Keratinocyte (primary cell): Measurements from ENCODE around the gene PCIF1.

ENCODE experiments used
- EZH2 ChIP-seq: IDR thresholded peaks from one replicate; pipeline ENCODE4 v1.6.1; 2012; ENCODE audit warnings: inconsistent platforms, mild to moderate bottlenecking, low read length, moderate library complexity
- TF ChIP-seq, protein P1 (sequence below), 3 experiments: IDR thresholded peaks in 1 of 3; conservative IDR thresholded peaks in 1 of 3; optimal IDR thresholded peaks in 1 of 3; 2 replicates in 2 of 3; 3 replicates in 1 of 3; pipeline versions ENCODE3 to v1.5.1; 2011; ENCODE audit warnings: low read length in 3 of 3, mild to moderate bottlenecking in 3 of 3, moderate library complexity in 2 of 3, control low read depth in 1 of 3, inconsistent platforms in 1 of 3; ENCODE audit not compliant: insufficient read depth in 2 of 3; ENCODE audit errors: extremely low read depth in 1 of 3

DNA sequence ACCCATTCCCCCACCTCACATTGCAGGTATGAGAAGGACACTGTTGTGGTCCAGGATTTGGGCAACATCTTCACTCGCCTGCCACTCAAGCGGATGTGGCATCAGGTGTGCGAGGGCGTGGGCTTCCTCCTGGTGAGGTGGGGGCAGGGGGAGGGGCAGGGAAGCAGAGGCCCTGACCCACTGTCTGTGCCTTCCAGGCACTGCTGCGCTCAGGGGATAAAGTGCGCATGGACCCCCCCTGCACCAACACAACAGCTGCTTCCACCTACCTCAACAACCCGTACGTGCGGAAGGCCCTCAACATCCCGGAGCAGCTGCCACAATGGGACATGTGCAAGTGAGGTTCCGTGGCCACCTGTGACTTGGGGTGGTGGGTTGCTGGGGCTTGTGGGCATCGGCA lies 39.7 kb upstream of the PCIF1 start:
- TF ChIP-seq, protein P1, sequence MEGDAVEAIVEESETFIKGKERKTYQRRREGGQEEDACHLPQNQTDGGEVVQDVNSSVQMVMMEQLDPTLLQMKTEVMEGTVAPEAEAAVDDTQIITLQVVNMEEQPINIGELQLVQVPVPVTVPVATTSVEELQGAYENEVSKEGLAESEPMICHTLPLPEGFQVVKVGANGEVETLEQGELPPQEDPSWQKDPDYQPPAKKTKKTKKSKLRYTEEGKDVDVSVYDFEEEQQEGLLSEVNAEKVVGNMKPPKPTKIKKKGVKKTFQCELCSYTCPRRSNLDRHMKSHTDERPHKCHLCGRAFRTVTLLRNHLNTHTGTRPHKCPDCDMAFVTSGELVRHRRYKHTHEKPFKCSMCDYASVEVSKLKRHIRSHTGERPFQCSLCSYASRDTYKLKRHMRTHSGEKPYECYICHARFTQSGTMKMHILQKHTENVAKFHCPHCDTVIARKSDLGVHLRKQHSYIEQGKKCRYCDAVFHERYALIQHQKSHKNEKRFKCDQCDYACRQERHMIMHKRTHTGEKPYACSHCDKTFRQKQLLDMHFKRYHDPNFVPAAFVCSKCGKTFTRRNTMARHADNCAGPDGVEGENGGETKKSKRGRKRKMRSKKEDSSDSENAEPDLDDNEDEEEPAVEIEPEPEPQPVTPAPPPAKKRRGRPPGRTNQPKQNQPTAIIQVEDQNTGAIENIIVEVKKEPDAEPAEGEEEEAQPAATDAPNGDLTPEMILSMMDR (optimal IDR thresholded peaks at IDR 0.05 in 1 of 3, IDR thresholded peaks at IDR 0.05 in 1 of 3, conservative IDR thresholded peaks at IDR 0.05 in 1 of 3; ENCODE audit: extremely low read depth in 1 of 3, insufficient read depth in 2 of 3, low read length in 3 of 3) = no peak
- no peak for TF ChIP-seq EZH2
